Lower leg skin (tissue), 4 donors: ENCODE data around the gene WDR20. TPM values are rescaled to one million over a fixed set of nuclear protein-coding genes. Genes with fewer than 3 reads are reported as not detected.

Experiments
- DNase-seq, 2 donors: peaks; one replicate each; pipeline ENCODE4 v3.0.0-alpha.2; 2019; ENCODE audit warnings: low spot score in 2 of 2
- H3K4me3 ChIP-seq: fragments of 200-600 bp; sonication (generic); 2 replicates; pipeline ENCODE4 v1.5.1; 2017; ENCODE audit warnings: mild to moderate bottlenecking, low read depth; ENCODE audit not compliant: poor library complexity, severe bottlenecking
- POLR2A ChIP-seq, 2 donors: fragments of 450-650 bp; IDR thresholded peaks; one replicate each; pipeline ENCODE4 v1.6.1; 2016 to 2017; ENCODE audit warnings: antibody characterized with exemption in 2 of 2, mild to moderate bottlenecking in 1 of 2, moderate library complexity in 1 of 2
- WGBS, 2 donors: methylation state at CpG; one replicate each; pipeline ENCODE4 v1.1.5; 2018; 5-methylcytosine and 5-hydroxymethylcytosine counted together
- intact Hi-C: fragments of 100-400 bp; cut with DNase I; formaldehyde crosslinking; loops from one replicate; pipeline ENCODE4 v1.15.0; 2023; ENCODE audit warnings: low total_unique reads
- total RNA-seq, 4 donors: library from RNA; depleted of rRNA; stranded (reverse); fragments of >200 nt; gene quantifications; one replicate each; pipeline ENCODE4 v1.1.0, GENCODE V29; 2016
- TF ChIP-seq, protein P1 (sequence below), 3 donors: fragments of 450-650 bp; IDR thresholded peaks; one replicate each; pipeline ENCODE4 v1.5.1; 2016; ENCODE audit warnings: antibody characterized with exemption in 3 of 3, mild to moderate bottlenecking in 3 of 3, moderate library complexity in 2 of 3

The WDR20 gene
- total RNA-seq, 4 donors from 2014 or later: 33.7 to 50.8 (median 41.3) TPM

DNA sequence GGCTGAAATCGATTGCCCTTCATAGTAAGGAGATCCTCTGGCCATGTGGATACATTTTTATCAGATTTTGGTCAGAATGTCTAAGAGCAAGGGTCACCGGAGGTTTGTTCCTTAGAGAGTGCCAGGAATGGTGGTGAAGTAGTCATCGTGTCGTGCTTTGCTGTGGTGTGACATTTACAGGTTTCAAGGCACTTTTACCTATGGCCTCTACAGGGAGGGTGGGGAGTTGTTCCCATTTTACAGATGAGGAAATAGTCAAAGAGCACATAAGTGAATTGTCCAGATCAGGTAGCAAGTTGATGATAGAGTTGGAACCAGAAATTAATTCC lies 57.2 kb downstream of the WDR20 start:
- intact Hi-C loops: no loop called here
- 86 to 89% methylated on average over 4 of the region's 4 CpGs for WGBS, 2 donors
- TF ChIP-seq, protein P1, sequence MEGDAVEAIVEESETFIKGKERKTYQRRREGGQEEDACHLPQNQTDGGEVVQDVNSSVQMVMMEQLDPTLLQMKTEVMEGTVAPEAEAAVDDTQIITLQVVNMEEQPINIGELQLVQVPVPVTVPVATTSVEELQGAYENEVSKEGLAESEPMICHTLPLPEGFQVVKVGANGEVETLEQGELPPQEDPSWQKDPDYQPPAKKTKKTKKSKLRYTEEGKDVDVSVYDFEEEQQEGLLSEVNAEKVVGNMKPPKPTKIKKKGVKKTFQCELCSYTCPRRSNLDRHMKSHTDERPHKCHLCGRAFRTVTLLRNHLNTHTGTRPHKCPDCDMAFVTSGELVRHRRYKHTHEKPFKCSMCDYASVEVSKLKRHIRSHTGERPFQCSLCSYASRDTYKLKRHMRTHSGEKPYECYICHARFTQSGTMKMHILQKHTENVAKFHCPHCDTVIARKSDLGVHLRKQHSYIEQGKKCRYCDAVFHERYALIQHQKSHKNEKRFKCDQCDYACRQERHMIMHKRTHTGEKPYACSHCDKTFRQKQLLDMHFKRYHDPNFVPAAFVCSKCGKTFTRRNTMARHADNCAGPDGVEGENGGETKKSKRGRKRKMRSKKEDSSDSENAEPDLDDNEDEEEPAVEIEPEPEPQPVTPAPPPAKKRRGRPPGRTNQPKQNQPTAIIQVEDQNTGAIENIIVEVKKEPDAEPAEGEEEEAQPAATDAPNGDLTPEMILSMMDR (IDR thresholded peaks at IDR 0.05): no peak
- no peak for TF ChIP-seq POLR2A (IDR thresholded peaks at IDR 0.05)
- no peak for DNase-seq
- no peak overlapping the region for H3K4me3 ChIP-seq

DNA sequence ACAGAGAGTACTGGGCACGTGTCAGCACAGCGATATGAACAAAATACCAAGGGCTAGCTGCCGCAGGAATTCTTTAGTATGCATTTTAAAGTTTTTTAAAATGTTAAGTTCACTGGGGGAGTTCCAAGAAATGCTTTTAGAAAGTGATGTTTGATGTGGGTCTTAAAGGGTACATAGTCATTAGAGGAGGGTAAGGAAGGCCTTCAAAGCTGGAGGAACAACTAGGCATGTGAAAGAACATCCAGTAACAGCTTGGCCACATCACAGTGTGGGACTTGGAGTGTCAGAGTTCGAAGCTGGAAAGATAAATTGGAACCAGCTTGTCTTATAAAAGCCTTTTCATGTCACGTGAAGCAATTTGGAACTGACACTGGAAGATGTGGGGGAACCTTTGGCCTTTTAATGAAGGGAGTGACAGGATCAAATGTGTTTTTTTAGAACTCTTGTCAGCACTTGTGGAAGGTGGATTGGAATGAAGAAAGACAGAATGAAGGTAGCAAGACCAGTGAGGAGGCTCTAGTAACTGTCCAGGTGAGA lies 57.7 kb downstream of the WDR20 start:
- intact Hi-C loops: no loop called here
- no peak overlapping the region for H3K4me3 ChIP-seq
- TF ChIP-seq, protein P1 (IDR thresholded peaks at IDR 0.05): no peak
- TF ChIP-seq POLR2A (IDR thresholded peaks at IDR 0.05): no peak
- DNase-seq: no peak
- WGBS, 2 donors: 67 to 76% methylated on average over 5 of the region's 5 CpGs

- H3K4me3 ChIP-seq: no peak overlapping the region
- no peak for DNase-seq
- 75 to 78% methylated on average over 9 of the region's 9 CpGs for WGBS, 2 donors
- TF ChIP-seq POLR2A (IDR thresholded peaks at IDR 0.05): no peak
- TF ChIP-seq, protein P1 (IDR thresholded peaks at IDR 0.05): no peak
- intact Hi-C loops: no loop called here
Observed at GRCh38 chr14:102200690-102201352, 61.1 kb downstream of the WDR20 start.

DNA sequence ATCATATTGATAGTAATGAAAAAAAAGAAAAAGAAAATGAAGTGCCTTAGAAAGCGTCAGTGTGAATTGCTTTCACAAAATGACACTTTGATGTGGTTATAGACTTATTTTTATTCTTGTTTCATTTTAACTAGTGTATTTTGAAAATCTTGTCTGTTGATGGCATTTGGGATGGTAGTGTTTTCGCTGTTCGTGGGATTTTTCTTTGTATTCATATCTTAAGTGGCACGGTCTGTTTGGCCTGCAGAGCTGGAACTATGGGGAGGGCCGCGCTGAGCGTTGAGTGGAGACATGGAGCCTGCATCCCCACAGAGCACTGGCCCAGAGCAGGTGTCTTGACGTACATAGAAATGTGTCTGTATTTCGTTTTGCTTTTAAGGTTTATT lies 61.6 kb downstream of the WDR20 start:
- TF ChIP-seq POLR2A (IDR thresholded peaks at IDR 0.05): no peak
- TF ChIP-seq, protein P1 (IDR thresholded peaks at IDR 0.05): no peak
- H3K4me3 ChIP-seq: no peak overlapping the region
- 93% methylated on average over 9 of the region's 9 CpGs for WGBS, 2 donors
- intact Hi-C loops: no loop called here
- DNase-seq: no peak

GRCh38 chr14:102201776-102202175 lies 62.1 kb downstream of the WDR20 start:
- TF ChIP-seq, protein P1 (IDR thresholded peaks at IDR 0.05): no peak
- no peak for TF ChIP-seq POLR2A (IDR thresholded peaks at IDR 0.05)
- intact Hi-C loops: no loop called here
- DNase-seq: no peak
- no peak overlapping the region for H3K4me3 ChIP-seq
- 83 to 92% methylated on average over 4 of the region's 4 CpGs for WGBS, 2 donors

DNA sequence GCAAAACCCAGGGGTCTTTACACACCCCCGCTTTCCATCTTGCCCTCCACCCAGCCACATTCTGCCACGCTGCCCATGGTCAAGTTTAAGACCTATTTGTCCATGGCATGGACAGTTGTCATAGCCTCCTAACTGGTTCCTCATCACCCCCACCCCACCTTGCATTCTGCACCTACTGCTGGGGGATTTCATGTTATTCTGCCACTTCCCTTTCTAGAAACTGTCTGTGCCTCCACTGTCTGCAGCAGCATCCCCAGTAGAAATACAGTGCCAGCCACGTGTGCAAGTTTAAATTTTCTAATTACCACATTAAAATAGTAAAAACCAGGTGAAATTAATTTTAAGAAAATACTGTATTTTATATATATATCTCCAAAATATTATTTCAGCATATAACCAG lies 63.2 kb downstream of the WDR20 start:
- TF ChIP-seq, protein P1 (IDR thresholded peaks at IDR 0.05): no peak
- TF ChIP-seq POLR2A (IDR thresholded peaks at IDR 0.05): no peak
- H3K4me3 ChIP-seq: no peak overlapping the region
- intact Hi-C loops: no loop called here
- no peak for DNase-seq
- WGBS, 2 donors: 91 to 92% methylated on average over 3 of the region's 3 CpGs
